CD14-positive monocyte (primary cell): ENCODE results near the gene ANTXR2. TPM values are rescaled to one million over a fixed set of nuclear protein-coding genes. Genes with fewer than 3 reads are reported as not detected.

Experiments used
- DNase-seq, 3 donors: peaks; one replicate each; pipeline ENCODE4 v3.0.0-alpha.2; 2011 to 2022
- H2AFZ ChIP-seq: 2 replicates; pipeline ENCODE4 v1.6.0; 2012; ENCODE audit warnings: mild to moderate bottlenecking, low read depth, low read length, inconsistent platforms; ENCODE audit not compliant: insufficient read depth, poor library complexity, severe bottlenecking
- H3K27ac ChIP-seq, 2 donors: 1 replicate in 1 of 2; 2 replicates in 1 of 2; pipeline ENCODE4 v1.5.1; 2012 to 2013; ENCODE audit warnings: low read length in 2 of 2, control low read depth in 1 of 2, inconsistent platforms in 1 of 2, low read depth in 1 of 2, mild to moderate bottlenecking in 1 of 2
- H3K27me3 ChIP-seq, 2 donors: one replicate each; pipeline versions ENCODE4 v1.6.0 to v1.6.1; 2011 to 2013; ENCODE audit warnings: low read length in 2 of 2; ENCODE audit not compliant: control insufficient read depth in 2 of 2, insufficient read depth in 2 of 2
- H3K36me3 ChIP-seq, 2 donors: replicated peaks in 1 of 2; 1 replicate in 1 of 2; 2 replicates in 1 of 2; pipeline versions ENCODE4 v1.5.1 to v1.6.1; 2012 to 2013; ENCODE audit warnings: low read length in 2 of 2, control low read depth in 1 of 2, inconsistent platforms in 1 of 2, mild to moderate bottlenecking in 1 of 2; ENCODE audit not compliant: insufficient read depth in 2 of 2, control insufficient read depth in 1 of 2
- H3K4me1 ChIP-seq, 2 donors: 1 replicate in 1 of 2; 2 replicates in 1 of 2; pipeline versions ENCODE4 v1.5.1 to v1.6.1; 2012 to 2013; ENCODE audit warnings: low read length in 2 of 2, control low read depth in 1 of 2, inconsistent platforms in 1 of 2, mild to moderate bottlenecking in 1 of 2, moderate library complexity in 1 of 2; ENCODE audit not compliant: insufficient read depth in 2 of 2, control insufficient read depth in 1 of 2
- H3K4me2 ChIP-seq: replicated peaks from 2 replicates; pipeline ENCODE3; 2012; ENCODE audit warnings: low read length, moderate library complexity, mild to moderate bottlenecking; ENCODE audit not compliant: poor library complexity, severe bottlenecking; ENCODE audit errors: extremely low read depth
- H3K4me3 ChIP-seq, 3 experiments: fragments of 200-600 bp in 1 of 3; sonication (generic) in 1 of 3; replicated peaks in 1 of 3; 1 replicate in 2 of 3; 2 replicates in 1 of 3; pipeline ENCODE4 v1.5.1; 2011 to 2013; ENCODE audit warnings: low read length in 3 of 3, mild to moderate bottlenecking in 3 of 3, control low read depth in 2 of 3, low read depth in 2 of 3, inconsistent platforms in 1 of 3, moderate library complexity in 1 of 3
- H3K79me2 ChIP-seq: 2 replicates; pipeline ENCODE4 v1.6.0; 2012; ENCODE audit warnings: mild to moderate bottlenecking, control low read depth, inconsistent platforms, low read length, moderate library complexity; ENCODE audit not compliant: insufficient read depth
- H3K9ac ChIP-seq: 2 replicates; pipeline ENCODE4 v1.6.0; 2017; ENCODE audit warnings: low read length, mild to moderate bottlenecking; ENCODE audit not compliant: insufficient read depth, poor library complexity, severe bottlenecking
- H3K9me3 ChIP-seq, 2 donors: replicated peaks in 1 of 2; 1 replicate in 1 of 2; 2 replicates in 1 of 2; pipeline versions ENCODE4 v1.5.1 to v1.6.1; 2012 to 2013; ENCODE audit warnings: low read length in 2 of 2, control low read depth in 1 of 2; ENCODE audit not compliant: control insufficient read depth in 1 of 2, insufficient read depth in 1 of 2
- H4K20me1 ChIP-seq: 2 replicates; pipeline ENCODE4 v1.6.0; 2012; ENCODE audit warnings: mild to moderate bottlenecking, low read length, control low read depth, moderate library complexity; ENCODE audit not compliant: insufficient read depth
- H3K27ac Mint-ChIP-seq, 7 donors: one replicate each; pipeline ENCODE4 v1.8.0; 2020; ENCODE audit warnings: mild to moderate bottlenecking in 7 of 7, mixed read lengths in 7 of 7, moderate library complexity in 6 of 7, inconsistent platforms in 2 of 7
- H3K27me3 Mint-ChIP-seq, 3 donors: one replicate each; pipeline ENCODE4 v1.8.0; 2021 to 2022; ENCODE audit warnings: low read depth in 3 of 3, mild to moderate bottlenecking in 3 of 3, mixed read lengths in 3 of 3, moderate library complexity in 3 of 3, inconsistent platforms in 1 of 3
- H3K36me3 Mint-ChIP-seq, 2 donors: one replicate each; pipeline ENCODE4 v1.8.0; 2020; ENCODE audit warnings: mixed read lengths in 2 of 2, inconsistent platforms in 1 of 2, mild to moderate bottlenecking in 1 of 2
- H3K4me1 Mint-ChIP-seq: one replicate; pipeline ENCODE4 v1.8.0; 2020; ENCODE audit warnings: mild to moderate bottlenecking, mixed read lengths
- H3K4me3 Mint-ChIP-seq, 2 donors: one replicate each; pipeline ENCODE4 v1.8.0; 2020; ENCODE audit warnings: mild to moderate bottlenecking in 2 of 2, mixed read lengths in 2 of 2, moderate library complexity in 1 of 2
- H3K9me3 Mint-ChIP-seq, 7 donors: one replicate each; pipeline ENCODE4 v1.8.0; 2020 to 2022; ENCODE audit warnings: mixed read lengths in 7 of 7, mild to moderate bottlenecking in 6 of 7, moderate library complexity in 6 of 7, inconsistent platforms in 2 of 7
- CTCF ChIP-seq: fragments of 200-600 bp; IDR thresholded peaks from one replicate; pipeline ENCODE4 v1.8.0; 2022; ENCODE audit warnings: antibody characterized with exemption, mild to moderate bottlenecking
- WGBS: methylation state at CpG from one replicate; pipeline ENCODE4 v1.1.5; 2013; ENCODE audit warnings: missing lambda C conversion rate; ENCODE audit not compliant: insufficient coverage; 5-methylcytosine and 5-hydroxymethylcytosine counted together
- intact Hi-C, 2 donors: fragments of 100-400 bp; cut with micrococcal nuclease; formaldehyde crosslinking; loops; one replicate each; pipeline versions ENCODE4 v1.15.0 to v1.15.1; 2023
- polyA plus RNA-seq, 3 donors: library from polyadenylated mRNA; depleted of rRNA in 1 of 3; unstranded in 2 of 3; stranded (reverse) in 1 of 3; fragments of 300-500 nt in 2 of 3; fragments of >200 nt in 1 of 3; fragmentation: Illumina TruSeq in 2 of 3; gene quantifications; 1 replicate in 2 of 3; 2 replicates in 1 of 3; pipeline ENCODE4 v1.2.3, GENCODE V29; 2012 to 2021

ANTXR2 gene
- polyA plus RNA-seq, 3 donors, result 15.4 to 69.6 (median 59.2) TPM

DNA sequence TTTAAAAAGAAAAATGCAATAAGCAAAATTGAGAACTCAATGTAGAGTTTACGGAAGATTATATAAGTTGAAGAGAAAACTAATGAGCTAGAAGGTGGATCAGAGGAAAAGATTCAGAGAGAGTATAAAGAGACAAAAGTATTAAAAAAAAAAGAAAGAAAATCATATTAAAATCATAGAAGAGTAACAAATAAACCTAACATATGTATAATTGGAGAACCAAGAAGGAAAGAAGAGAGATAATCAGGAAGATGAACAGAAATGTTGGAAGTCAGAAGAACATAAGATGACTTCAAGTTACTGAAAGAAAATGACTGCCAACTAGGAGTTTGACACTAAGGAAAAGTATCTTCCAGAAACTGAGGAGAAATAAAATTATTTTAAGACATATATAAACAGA, 34.3 kb upstream of the ANTXR2 start:
- TF ChIP-seq CTCF, result no peak
- Histone ChIP-seq H3K27ac (no peak overlapping the region), H3K79me2 (no peaks in the 10 kb centered on the region), H2AFZ (no peak overlapping the region), H3K36me3 (no peaks in the 10 kb centered on the region), H3K4me2 (no peak overlapping the region), H4K20me1 (no peaks in the 10 kb centered on the region), H3K4me3 (no peak overlapping the region), H3K4me1 (peaks cover 6 to 7% of the 10 kb centered on the region in 2 donors), H3K27me3 (no peaks in the 10 kb centered on the region), H3K9ac (no peak overlapping the region), H3K9me3 (peaks cover 0 to 12% of the 10 kb centered on the region in 2 donors)
- peaks cover 8% of the 10 kb centered on the region for H3K4me1 Mint-ChIP-seq
- H3K9me3 Mint-ChIP-seq, result peaks cover 12 to 16% (median 16%) of the 10 kb centered on the region in 7 donors
- H3K27me3 Mint-ChIP-seq, result peaks cover 0 to 1% (median 0%) of the 10 kb centered on the region in 3 donors
- DNase-seq, result no peak
- H3K27ac Mint-ChIP-seq, result no peak overlapping the region
- no peak overlapping the region for H3K4me3 Mint-ChIP-seq
- peaks cover 2 to 3% of the 10 kb centered on the region in 2 donors for H3K36me3 Mint-ChIP-seq
- intact Hi-C loops, result no loop called here
- no CpG with 5 or more reads among the region's 1 CpG for WGBS

DNA sequence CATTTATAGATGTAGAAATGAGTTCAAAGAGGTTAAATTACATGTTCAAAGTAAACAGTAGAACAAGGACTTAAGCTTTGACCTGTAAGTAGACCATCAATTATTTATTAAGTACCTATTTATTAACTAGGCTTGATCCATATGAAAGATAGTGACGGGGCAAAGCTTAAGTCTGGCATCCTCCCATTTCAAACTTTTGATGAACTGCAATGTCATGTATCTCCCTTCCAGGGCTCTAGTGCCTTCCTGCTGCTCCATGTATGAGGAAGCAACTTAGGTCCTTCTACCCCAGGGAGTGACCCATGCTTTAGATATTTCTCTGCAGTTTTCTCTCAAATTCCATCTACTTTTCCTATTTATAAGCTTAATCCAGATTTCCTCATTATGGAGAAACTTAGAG, 31.9 kb upstream of the ANTXR2 start:
- Histone ChIP-seq H3K4me2 (no peak overlapping the region), H3K4me3 (no peak overlapping the region), H2AFZ (no peak overlapping the region), H3K4me1 (peaks cover 10 to 19% of the 10 kb centered on the region in 2 donors), H3K9ac (no peak overlapping the region), H4K20me1 (no peaks in the 10 kb centered on the region), H3K27me3 (no peaks in the 10 kb centered on the region), H3K79me2 (no peaks in the 10 kb centered on the region), H3K36me3 (no peaks in the 10 kb centered on the region), H3K9me3 (peaks cover 0 to 12% of the 10 kb centered on the region in 2 donors), H3K27ac (no peak overlapping the region)
- H3K4me1 Mint-ChIP-seq, result peaks cover 22% of the 10 kb centered on the region
- intact Hi-C loops, result no loop called here
- peaks cover 2 to 3% of the 10 kb centered on the region in 2 donors for H3K36me3 Mint-ChIP-seq
- peaks cover 0 to 1% (median 0%) of the 10 kb centered on the region in 3 donors for H3K27me3 Mint-ChIP-seq
- WGBS, result 50% methylated on average over 1 of the region's 1 CpG
- TF ChIP-seq CTCF, result no peak
- no peak overlapping the region for H3K4me3 Mint-ChIP-seq
- DNase-seq, result no peak
- no peak overlapping the region for H3K27ac Mint-ChIP-seq
- H3K9me3 Mint-ChIP-seq, result peaks cover 12 to 16% (median 15%) of the 10 kb centered on the region in 7 donors
